ENCODE measurements around the gene TBC1D24.
A peak's percentile ranks its signal among the peaks of the same experiment; 100 is the strongest.
"Not testable (repeated sequence)": the region's sequence is repeated elsewhere in the genome, so short reads cannot be mapped to it uniquely, and the experiment has no call there.

Gene TBC1D24

DNA sequence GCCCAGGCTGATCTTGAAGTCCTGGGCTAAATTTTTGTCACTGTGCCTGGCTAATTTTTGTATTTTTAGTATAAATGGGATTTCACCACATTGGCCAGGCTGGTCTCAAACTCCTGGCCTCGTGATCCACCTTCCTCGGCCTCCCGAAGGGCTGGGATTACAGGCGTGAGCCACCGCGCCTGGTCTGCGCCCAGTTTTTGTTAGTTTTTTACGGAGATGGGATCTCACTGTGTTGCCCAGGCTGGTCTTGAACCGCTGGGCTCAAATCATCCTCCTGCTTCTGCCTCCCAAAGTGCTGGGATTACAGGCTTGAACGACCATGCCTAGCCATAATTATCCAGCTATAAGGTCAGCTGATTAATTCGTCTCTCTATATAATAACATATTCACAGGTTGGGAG, 59.0 kb downstream of the TBC1D24 start:
- no peak for DNase-seq

DNA sequence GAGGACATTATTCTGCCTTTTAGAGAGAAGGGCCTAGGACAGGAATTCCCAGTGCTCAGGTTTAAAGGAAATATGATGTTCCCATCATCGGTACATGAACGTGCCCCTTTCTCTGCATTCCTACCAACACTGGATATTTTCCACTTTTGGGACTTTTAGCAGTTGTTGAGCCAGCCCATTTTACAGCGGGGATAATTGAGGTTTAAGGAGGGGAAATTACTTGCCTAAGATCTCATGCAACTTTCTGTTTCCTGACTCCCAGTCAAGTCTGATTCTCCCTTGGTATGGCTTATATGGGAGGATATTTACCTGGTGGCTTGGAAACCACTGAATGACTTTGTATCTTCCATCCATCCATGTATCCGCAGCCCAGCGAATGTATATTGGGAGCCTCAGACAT, 59.4 kb downstream of the TBC1D24 start:
- DNase-seq = not testable (repeated sequence)

DNA sequence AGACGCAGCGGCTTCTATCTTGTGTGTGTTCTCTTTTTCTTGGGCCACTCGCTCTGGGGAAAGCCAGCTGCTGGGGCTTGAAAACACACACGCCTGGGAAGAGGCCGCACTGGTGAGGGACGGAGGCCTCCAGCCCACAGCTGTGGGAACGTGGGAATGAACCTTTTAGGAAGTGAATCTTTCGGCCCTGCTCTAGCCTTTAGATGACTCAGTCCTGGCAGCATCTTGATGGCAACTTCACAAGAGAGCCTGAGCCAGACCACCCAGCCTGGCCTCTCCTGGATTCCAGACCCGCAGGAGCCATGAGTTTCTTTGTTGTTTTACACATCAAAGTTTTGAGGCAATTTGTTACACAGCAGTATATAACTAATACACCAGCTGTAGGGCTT, 60.7 kb downstream of the TBC1D24 start:
- no peak for DNase-seq

DNA sequence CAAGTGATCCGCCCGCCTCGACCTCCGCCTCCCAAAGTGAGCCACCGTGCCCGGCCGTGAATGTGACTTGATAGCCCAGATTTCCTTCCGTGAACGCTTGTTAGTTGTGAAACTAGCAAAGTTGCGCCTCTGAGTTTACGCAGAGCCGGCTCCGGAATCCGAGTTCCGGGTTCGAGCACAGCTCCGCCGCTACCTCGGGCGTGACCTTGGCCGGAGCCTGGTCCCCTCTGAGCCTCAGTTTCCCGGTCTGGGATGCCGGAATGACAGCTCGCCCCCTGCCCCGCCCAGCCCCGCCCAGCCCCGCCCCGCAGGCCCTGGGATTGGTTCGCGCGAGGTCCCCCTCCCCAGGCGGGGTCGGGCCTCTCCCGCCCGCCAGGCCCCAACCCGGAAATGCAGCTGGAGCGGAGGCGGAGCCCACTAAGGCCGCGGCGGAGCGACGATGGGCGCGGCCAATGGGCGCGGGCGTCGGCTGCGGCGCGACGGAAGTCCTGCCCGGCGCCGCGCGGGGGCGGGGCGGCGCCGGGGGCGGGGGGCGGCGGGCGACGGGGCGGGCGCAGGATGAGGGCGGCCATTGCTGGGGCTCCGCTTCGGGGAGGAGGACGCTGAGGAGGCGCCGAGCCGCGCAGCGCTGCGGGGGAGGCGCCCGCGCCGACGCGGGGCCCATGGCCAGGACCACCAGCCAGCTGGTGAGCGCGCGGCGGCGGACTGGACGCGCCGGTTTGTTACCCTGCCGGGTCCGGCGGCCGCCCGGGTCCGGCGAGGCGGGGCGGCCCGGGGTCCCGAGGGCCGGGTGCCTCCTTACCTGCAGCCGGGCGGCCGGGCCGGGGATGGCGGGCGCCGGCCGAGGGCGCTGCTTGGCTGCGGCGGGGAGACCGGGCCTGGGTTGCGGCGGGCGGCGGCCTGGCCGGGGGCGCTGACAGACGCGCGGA, 62.8 kb downstream of the TBC1D24 start, which contains the start of gene PDPK1:
TSS of gene PDPK1 (plus strand) at position 571 of the 929 bp plus-strand sequence. CDS start at position 663, 92 bp downstream.
- peak; percentile 86 for DNase-seq

DNA sequence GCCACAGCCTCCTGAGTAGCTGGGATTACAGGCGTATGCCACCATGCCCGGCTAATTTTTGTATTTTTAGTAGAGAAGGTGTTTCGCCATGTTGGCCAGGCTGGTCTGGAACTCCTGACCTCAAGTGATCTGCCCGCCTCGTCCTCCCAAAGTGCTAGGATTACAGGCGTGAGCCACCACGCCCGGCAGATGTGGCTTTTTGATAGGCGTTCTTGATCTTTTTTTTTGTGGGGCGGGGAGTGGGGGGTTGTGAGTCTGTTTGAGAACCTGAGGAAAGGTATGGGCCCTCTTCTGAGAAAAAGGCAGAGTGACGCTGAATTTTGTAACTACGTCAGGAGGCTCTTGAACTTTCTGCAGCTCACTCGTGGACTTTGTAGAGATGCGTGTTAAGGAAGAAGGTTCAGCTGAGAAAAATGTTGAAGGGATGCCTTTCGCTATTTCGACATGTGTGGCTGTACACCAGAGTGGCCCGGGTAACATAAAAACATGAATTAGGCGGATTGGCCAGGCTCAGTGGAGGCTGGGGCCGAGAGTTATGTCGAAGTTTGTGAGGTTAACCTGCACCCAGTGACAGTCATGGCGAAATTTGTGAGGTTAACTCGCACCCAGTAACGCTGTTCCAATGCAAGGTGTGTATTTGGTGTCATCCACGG, 64.4 kb downstream of the TBC1D24 start:
- not testable (repeated sequence) for DNase-seq

DNA sequence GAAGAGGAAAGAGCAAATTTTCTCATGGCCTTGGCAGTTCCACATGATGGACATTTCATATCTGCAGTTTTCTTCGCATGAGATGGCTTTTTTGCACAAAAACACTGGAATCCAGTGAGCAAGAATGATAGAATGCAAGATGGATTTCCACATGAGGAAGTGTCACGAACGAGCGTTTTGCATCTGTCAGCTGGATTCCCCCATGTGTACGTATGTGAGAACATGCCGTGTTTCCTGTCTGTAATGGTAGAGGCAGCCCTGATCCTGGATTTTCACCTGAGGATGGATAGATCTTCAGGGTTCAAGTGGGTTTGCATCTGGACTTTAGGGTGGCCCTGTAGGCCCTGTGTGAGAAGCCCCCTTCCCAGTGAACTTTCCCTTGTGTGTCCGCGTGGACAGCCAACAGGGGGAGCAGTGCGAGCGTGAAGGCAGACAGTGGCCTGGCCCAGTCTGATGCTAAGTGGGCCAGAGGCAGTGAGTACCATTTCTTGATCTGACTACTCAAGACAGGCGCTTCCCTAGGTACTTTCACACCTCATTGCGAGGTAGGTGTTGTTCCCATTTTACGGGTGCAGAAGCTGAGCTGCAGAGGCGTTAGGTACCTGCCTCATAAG, 65.0 kb downstream of the TBC1D24 start:
- not testable (repeated sequence) for DNase-seq

DNA sequence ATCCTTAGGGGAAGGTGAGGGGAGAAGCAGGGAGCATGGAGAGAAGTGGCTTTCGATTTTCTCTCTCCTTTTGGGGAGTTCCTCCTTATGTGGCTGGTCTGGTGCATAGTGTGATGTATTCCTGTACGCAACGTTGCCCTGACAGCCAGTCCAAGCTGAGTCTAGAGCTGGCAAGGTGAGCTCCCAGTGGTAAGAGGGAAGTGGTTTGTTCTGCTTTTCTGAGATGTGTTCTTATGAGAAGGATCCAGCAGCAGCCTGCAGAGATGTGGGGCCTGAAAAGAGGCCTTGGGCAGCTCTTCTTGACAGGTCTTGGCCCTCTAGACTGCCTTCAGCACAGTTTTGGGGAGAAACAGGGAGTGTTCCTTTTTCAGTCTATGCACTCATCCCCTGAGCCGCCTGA, 66.0 kb downstream of the TBC1D24 start:
- DNase-seq = not testable (repeated sequence)

DNA sequence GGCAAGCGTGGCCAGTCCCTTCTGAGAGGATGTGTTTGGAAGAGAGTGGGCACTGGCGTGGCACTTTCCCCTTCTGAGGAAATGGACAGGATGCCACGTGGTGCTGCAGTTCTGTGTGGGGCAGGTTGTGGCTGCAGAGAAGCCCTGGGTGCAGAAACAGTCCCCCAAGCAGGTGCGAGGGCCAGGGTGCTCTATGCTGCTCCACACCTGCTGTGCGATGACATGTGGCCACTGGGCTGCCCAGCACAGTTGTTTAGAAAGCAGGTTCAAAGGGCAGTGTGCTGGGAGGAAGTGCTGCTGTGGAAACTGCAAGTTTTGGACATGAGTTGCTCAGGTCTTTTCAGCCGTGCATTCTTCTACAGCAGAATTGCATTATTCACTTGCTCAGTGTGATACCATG, 66.5 kb downstream of the TBC1D24 start:
- DNase-seq = not testable (repeated sequence)

DNA sequence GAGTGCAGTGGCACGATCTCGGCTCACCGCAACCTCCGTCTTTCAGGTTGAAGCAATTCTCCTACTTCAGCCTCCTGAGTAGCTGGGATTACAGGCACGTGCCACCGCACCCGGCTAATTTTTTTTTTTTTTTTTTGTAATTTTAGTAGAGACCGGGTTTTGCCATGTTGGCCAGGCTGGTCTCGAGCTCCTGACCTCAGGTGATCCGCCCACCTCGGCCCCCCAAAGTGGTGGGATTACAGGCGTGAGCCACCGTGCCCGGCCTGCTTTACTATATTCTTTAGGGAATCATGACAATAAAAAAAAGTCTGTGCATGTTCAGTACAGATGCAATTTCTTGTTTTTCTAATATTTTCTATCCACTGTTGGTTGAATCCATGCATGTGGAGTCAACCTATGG, 68.8 kb downstream of the TBC1D24 start:
- not testable (repeated sequence) for DNase-seq

DNA sequence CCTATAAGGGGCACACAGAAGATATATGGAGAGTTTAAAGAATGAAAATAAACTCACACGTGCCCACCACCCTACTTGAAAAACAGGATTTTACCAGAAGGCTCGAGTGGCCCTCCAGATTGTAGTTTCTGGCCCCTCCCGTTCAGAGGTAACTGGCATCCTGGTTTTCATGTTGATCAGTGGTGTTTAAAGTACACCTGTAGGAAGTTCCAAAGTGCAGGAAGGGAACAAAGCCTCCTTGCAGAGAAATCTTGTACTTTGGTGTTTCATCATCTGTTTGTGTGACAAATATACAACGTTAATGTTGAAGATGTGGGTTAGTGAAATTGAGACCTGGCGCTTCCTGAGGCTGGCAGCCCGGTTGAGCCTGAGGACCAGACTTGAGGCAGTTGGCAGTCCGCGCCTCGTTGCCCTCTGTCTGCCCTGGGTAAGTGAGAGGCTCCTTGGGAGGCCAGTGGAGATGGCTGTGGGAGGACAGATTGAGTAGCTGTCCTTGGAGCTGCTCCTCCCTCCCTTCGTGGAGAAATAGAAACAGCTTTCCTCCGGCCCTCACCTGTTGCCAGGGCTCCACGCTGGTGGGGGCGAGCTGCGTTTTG, 75.5 kb downstream of the TBC1D24 start:
- not testable (repeated sequence) for DNase-seq

DNA sequence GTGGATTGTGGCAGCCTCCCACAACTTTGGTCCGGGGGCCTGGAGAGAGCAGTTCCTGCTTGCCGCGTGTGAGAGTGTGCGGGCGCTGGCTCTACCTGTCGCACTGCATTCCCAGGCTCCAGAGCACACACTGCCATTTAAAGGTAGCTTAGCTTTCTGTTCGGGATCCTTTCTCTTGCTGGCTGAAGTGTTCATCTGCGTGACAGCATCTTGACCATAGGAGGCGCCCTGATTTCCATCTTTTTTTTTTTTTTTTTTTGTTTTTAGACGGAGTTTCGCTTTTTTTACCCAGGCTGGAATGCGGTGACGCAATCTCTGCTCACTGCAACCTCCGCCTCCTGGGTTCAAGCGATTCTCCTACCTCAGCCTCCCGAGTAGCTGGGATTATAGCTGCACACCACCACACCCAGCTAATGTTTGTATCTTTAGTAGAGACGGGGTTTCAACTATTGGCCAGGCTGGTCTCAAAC, 76.5 kb downstream of the TBC1D24 start:
- not testable (repeated sequence) for DNase-seq

DNA sequence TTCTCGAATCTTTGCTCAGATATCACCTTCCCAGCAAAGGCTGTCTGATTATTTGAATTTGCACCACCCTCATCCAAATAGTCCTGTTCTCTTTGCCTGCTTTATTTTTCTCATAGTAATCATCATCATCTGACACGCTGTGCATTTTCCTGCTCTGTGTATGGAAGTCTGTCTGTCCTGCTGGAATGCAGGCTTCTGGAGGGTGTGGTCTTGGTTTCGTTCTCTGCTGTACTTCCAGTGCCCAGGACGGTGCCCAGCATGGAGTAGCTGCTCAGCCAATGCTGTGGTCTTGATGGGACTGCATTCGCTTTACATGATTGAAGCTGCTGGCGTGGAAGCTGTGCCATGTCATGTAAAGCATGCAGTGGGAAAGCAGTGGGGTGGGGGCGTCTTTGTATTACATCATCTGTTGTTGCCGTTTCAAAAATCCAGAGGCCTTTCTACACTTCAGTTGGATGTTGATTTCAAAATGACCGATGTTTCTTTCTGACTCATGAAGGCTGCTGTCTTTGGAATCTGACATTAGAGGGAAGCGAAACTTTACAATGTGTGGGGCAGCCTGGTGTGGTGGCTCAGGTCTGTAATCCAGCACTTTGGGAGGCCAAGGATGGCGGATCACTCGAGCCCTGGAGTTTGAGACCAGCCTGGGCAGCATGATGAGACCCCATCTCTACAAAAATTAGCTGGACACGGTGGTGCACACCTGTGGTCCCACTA, 79.9 kb downstream of the TBC1D24 start:
- DNase-seq = not testable (repeated sequence)

All from NCI-H2029 (cell line).